GM23248 (cell line): Measurements from ENCODE around the gene ZNF536.

Experiments
- EZH2 ChIP-seq: fragments of 200-600 bp; sonication (generic); IDR thresholded peaks from 2 replicates; pipeline ENCODE4 v1.6.1; 2018; ENCODE audit warnings: antibody characterized with exemption, mild to moderate bottlenecking; ENCODE audit not compliant: insufficient read depth, poor library complexity, severe bottlenecking
- EZH2phosphoT487 ChIP-seq: fragments of 200-600 bp; sonication (generic); IDR thresholded peaks from 2 replicates; pipeline ENCODE4 v1.6.1; 2018; ENCODE audit warnings: antibody characterized with exemption, moderate library complexity, mild to moderate bottlenecking, low read depth; ENCODE audit not compliant: insufficient read depth

- TF ChIP-seq EZH2 (no peak), EZH2phosphoT487 (no peak)
These were observed 162.8 kb downstream of the ZNF536 start for GRCh38 chr19:30535011-30535410.
